ENCODE results near the gene TMEM273. TPM values are rescaled to one million over a fixed set of nuclear protein-coding genes. Genes with fewer than 3 reads are reported as not detected.

The TMEM273 gene
- total RNA-seq, 1 donor from 2014 or later = not detected

DNA sequence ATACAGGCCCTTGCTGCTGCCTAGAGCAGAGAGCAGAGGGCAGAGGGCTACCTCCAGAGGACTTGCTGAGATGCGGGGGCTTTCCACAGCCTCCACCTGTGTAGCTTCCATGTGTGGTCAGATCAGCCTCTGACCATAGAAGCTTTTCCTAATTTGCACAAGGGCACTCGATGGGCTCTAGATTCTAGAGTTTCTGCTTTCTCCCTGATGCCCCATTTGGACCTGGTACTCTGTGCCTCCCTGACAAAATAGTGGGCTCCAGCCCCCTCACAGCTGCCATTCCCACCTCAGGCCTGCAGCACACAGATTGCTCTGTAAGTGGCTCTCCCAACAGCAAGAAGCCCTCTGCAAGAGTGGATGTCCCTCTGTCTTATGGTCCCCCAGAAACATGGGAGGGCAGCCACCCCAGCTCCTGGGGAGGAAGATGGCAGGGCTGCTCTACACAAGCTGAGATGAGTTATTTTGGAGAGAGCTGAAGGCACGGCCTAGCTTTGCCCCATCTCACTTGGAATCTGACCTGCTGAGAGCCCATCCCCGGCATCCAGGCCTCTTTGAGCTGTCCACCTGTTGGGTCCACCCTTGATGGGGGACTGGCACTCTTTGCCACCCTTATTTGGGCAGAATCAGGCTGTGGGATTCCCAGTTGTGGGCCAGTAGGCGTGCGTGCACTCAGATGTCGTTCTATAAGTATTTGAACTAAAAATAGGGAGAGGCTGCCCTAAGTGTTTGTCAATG, 16.7 kb downstream of the TMEM273 start:
- no peak for DNase-seq (ENCODE audit: low spot score, unreplicated experiment)

GRCh38 chr10:49170632-49171325, 17.4 kb downstream of the TMEM273 start:
- Mint-ChIP-seq H3K9me3 (ENCODE audit: low read depth) (no peaks in the 10 kb centered on the region), H3K27ac (no peak overlapping the region), H3K27me3 (peaks cover 23% of the 10 kb centered on the region), H3K4me1 (ENCODE audit: low read depth) (peaks cover 5% of the 10 kb centered on the region), H3K4me3 (ENCODE audit: low read depth) (no peak overlapping the region), H3K36me3 (ENCODE audit: insufficient read depth) (no peaks in the 10 kb centered on the region)
- TF ChIP-seq, protein P1, sequence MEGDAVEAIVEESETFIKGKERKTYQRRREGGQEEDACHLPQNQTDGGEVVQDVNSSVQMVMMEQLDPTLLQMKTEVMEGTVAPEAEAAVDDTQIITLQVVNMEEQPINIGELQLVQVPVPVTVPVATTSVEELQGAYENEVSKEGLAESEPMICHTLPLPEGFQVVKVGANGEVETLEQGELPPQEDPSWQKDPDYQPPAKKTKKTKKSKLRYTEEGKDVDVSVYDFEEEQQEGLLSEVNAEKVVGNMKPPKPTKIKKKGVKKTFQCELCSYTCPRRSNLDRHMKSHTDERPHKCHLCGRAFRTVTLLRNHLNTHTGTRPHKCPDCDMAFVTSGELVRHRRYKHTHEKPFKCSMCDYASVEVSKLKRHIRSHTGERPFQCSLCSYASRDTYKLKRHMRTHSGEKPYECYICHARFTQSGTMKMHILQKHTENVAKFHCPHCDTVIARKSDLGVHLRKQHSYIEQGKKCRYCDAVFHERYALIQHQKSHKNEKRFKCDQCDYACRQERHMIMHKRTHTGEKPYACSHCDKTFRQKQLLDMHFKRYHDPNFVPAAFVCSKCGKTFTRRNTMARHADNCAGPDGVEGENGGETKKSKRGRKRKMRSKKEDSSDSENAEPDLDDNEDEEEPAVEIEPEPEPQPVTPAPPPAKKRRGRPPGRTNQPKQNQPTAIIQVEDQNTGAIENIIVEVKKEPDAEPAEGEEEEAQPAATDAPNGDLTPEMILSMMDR (IDR thresholded peaks at IDR 0.05; ENCODE audit: unreplicated experiment) = no peak
- DNase-seq (ENCODE audit: low spot score, unreplicated experiment) = no peak

More for the DNA sequence above, 16.7 kb downstream of the TMEM273 start:
- no peak overlapping the region for H3K4me3 Mint-ChIP-seq (ENCODE audit: low read depth)
- no peak overlapping the region for H3K27ac Mint-ChIP-seq
- no peaks in the 10 kb centered on the region for H3K9me3 Mint-ChIP-seq (ENCODE audit: low read depth)
- H3K4me1 Mint-ChIP-seq (ENCODE audit: low read depth) = peaks cover 5% of the 10 kb centered on the region
- TF ChIP-seq, protein P1 (IDR thresholded peaks at IDR 0.05; ENCODE audit: unreplicated experiment) = no peak
- H3K36me3 Mint-ChIP-seq (ENCODE audit: insufficient read depth) = no peaks in the 10 kb centered on the region
- H3K27me3 Mint-ChIP-seq = peaks cover 20% of the 10 kb centered on the region

DNA sequence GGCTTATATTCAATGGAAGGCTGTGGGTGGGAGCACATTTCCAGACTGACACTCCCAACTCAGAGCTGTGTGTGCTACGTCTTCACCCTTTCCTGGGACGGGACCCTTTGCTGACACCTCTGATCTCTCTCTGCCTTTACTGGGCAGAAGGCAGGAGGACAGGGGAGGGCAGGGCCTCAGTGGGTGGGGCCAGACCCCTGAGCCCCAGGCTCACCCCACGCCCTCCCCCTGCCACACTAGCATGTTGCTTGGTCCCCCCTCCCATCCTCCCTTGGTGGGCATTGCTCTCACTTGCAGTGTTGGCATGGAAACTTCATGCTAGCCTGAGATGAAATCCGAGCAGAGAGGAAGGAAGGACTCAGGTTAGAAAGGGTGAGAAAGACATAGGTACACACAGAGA, 18.4 kb downstream of the TMEM273 start:
- H3K27ac Mint-ChIP-seq = no peak overlapping the region
- H3K4me3 Mint-ChIP-seq (ENCODE audit: low read depth) = no peak overlapping the region
- no peaks in the 10 kb centered on the region for H3K36me3 Mint-ChIP-seq (ENCODE audit: insufficient read depth)
- no peak for DNase-seq (ENCODE audit: low spot score, unreplicated experiment)
- peaks cover 1% of the 10 kb centered on the region for H3K4me1 Mint-ChIP-seq (ENCODE audit: low read depth)
- peaks cover 26% of the 10 kb centered on the region for H3K27me3 Mint-ChIP-seq
- TF ChIP-seq, protein P1 (IDR thresholded peaks at IDR 0.05; ENCODE audit: unreplicated experiment) = no peak
- no peaks in the 10 kb centered on the region for H3K9me3 Mint-ChIP-seq (ENCODE audit: low read depth)

DNA sequence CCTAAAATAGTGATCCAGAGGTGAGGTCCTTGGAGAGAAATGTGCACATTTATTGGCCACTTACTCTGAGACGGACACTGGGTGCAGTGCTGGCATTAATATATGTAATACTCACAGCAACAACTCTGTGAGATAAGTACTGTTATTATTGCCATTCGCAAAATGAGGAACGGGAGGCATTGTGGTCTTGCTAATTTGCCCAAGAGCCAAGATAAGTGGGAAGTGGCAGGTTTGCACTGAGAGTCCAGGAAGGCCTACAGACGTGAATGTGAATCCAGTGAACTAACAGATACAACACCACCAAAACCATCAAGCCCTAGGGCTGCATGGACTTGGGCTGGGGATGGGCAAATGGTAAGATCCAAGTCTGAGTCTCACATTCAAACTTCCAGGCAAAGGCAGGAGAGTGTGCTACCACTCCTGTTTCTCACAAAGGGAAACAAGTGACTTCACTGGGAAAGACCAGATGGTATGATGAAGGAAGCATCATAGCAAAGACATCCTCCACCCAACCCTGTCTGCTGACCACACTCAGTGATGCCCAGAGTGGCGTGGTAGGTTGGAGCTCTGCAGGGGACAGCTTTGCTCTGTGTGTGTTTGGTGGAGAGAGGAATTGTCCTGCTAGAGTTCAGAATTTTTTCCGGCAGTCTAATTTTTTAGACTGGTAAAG, 19.2 kb downstream of the TMEM273 start:
- Mint-ChIP-seq H3K4me1 (ENCODE audit: low read depth) (no peaks in the 10 kb centered on the region), H3K27me3 (peaks cover 34% of the 10 kb centered on the region), H3K4me3 (ENCODE audit: low read depth) (no peak overlapping the region), H3K9me3 (ENCODE audit: low read depth) (no peaks in the 10 kb centered on the region), H3K36me3 (ENCODE audit: insufficient read depth) (no peaks in the 10 kb centered on the region), H3K27ac (no peak overlapping the region)
- TF ChIP-seq, protein P1 (IDR thresholded peaks at IDR 0.05; ENCODE audit: unreplicated experiment) = no peak
- no peak for DNase-seq (ENCODE audit: low spot score, unreplicated experiment)

DNA sequence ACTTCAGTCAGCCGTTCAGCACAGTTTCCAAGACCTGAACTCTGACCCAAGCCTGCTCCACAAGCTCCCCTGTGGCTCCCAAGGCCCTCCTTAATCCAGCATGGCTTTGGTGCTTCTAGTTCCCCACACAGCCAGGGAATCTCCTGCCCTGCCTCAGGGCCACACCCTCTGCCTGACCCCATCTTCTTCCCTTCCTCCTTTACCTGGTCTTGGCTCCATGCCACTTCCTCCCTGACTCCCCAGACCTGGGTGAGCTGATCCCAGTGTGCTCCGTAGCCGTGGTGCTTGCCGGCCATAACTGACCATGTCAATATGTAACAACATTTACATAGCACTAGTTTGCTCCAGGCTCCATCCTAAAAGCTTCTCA, 20.0 kb downstream of the TMEM273 start:
- no peak overlapping the region for H3K27ac Mint-ChIP-seq
- H3K27me3 Mint-ChIP-seq = peaks cover 33% of the 10 kb centered on the region
- no peaks in the 10 kb centered on the region for H3K9me3 Mint-ChIP-seq (ENCODE audit: low read depth)
- H3K36me3 Mint-ChIP-seq (ENCODE audit: insufficient read depth) = no peaks in the 10 kb centered on the region
- TF ChIP-seq, protein P1 (IDR thresholded peaks at IDR 0.05; ENCODE audit: unreplicated experiment) = no peak
- no peak overlapping the region for H3K4me3 Mint-ChIP-seq (ENCODE audit: low read depth)
- H3K4me1 Mint-ChIP-seq (ENCODE audit: low read depth) = no peaks in the 10 kb centered on the region
- DNase-seq (ENCODE audit: low spot score, unreplicated experiment) = no peak

Measured in progenitor cell of endocrine pancreas (in vitro differentiated cells).